HG02571 (cell line): Measurements from ENCODE around the gene TENM3.
"Not testable (repeated sequence)": the region's sequence is repeated elsewhere in the genome, so short reads cannot be mapped to it uniquely, and the experiment has no call there.

Source experiments
- ATAC-seq: cut with Tn5 transposase; IDR thresholded peaks from one replicate; pipeline ENCODE4 v1.9.1; 2021; ENCODE audit warnings: mild to moderate bottlenecking, moderate library complexity; ENCODE audit not compliant: unreplicated experiment

Gene TENM3

GRCh38 chr4:182802621-182803020 is 559.4 kb downstream of the TENM3 start:
- no peak for ATAC-seq

DNA sequence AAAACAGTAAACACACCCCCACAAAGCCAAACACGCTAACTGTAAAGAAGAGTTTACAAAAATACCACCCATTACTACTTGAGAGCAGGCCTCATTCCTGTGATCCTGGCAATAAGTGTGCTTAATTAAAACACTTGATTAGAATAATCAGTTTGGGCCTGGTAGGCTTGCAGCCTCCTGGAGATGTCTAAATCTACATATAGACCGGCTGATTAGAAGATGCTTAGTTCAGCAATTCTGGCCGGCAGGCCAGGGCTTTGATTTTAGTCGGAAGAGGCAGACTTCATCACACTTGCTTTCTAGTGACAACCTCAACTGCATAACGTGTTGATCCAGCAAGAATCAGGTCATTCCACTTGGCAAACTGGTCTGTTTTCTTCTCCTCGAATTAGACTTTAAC is 560.0 kb downstream of the TENM3 start:
- ATAC-seq: no peak

DNA sequence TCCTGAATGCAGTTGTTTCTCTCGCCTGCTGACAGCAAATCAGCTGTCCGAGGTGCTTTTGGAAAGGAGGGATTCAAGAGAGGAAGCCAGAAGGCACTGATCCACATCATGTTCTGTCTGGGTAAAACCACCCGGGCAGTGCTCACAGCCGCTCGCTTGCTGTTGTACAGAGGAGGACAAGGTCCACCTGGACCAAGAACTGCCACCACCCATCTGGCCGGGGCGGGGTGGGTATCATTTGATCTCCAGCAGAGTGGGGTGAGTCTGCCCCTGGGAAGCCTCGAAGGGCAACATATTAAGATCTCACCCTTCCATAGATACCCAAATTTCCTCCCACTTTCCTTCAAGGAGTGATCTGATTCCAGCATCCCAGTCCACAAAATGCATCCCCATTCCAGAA is 560.9 kb downstream of the TENM3 start:
- no peak for ATAC-seq

GRCh38 chr4:182805321-182805720 is 562.1 kb downstream of the TENM3 start:
- no peak for ATAC-seq

- no peak for ATAC-seq
These were observed 562.5 kb downstream of the TENM3 start for GRCh38 chr4:182805750-182806149.

GRCh38 chr4:182806259-182807252 is 563.4 kb downstream of the TENM3 start:
- peak; percentile 67 for ATAC-seq

GRCh38 chr4:182807346-182807745 is 564.1 kb downstream of the TENM3 start:
- no peak for ATAC-seq

GRCh38 chr4:182807767-182808548 is 564.8 kb downstream of the TENM3 start:
- ATAC-seq: no peak

DNA sequence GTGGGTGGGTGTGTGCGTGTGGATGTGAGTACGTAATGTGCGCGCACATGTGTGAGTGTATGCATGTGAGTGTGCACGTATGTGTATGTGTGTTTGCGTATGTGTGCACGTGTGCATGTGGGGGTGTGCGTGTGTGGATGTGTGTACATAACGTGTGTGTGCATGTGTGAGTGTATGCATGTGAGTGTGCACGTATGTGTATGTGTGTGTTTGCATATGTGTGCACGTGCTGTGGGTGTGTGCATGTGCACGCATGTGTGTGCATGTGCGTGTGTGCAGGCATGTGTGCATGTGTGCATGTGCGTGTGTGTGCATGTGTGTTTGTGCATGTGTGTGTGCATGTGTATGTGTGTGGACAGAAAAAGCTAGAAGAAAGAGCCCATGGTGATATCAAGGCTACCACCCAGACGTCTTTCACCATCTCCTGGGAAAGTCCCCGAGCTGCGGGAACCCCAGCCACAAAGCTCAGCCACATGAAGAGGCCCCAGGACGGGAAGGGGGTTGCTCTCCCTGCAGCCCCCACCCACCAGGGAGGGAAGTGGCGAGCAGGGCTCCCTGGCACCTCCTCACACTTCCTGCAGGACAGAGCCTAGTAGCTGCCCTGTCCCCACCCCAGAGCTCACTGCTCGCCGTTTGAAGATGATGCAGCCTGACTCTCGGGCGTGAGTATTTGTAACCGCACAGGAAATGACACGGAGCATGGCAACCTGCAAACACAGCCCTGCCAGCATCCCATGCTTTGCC is 565.6 kb downstream of the TENM3 start:
- peak; percentile 74 for ATAC-seq

GRCh38 chr4:182809417-182810102 is 566.4 kb downstream of the TENM3 start:
- ATAC-seq: peak; percentile 26

DNA sequence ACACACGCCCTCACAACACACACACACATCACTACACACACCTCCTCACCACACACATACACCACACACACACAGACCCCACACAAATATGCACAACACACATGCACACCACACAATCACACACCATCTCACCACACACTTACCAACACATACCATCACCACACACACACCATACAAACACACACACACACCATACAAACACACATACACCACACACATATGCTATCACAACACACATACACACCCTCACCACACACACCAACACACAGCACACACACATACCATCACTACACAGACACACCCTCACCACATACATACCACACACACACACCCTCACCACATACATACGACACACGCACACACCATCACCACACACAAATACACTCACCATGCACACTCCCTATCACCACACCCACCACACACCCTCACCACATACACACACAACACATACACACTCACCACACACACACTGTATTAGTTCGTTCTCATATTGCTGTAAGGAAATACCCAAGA is 567.0 kb downstream of the TENM3 start:
- ATAC-seq: no peak

DNA sequence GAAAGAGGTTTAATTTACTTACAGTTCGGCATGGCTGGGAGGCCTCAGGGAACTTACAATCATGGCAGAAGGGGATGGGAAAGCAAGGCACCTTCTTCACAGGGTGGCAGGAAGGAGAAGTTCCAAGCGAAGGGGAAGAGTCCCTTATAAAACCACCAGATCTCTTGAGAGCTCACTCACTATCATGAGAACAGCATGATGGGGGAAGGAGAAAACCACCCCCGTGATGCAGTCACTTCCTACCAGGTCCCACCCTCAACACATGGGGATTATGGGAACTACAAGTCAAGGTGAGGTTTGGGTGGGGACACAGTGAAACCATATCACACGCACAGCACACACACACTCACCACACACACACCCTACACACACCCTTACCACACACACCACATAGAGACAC is 569.7 kb downstream of the TENM3 start:
- ATAC-seq: no peak

GRCh38 chr4:182814065-182814464 is 570.9 kb downstream of the TENM3 start:
- not testable (repeated sequence) for ATAC-seq

GRCh38 chr4:182818926-182819730 is 575.9 kb downstream of the TENM3 start:
- ATAC-seq: no peak

GRCh38 chr4:182819751-182820150 is 576.5 kb downstream of the TENM3 start:
- ATAC-seq: no peak

DNA sequence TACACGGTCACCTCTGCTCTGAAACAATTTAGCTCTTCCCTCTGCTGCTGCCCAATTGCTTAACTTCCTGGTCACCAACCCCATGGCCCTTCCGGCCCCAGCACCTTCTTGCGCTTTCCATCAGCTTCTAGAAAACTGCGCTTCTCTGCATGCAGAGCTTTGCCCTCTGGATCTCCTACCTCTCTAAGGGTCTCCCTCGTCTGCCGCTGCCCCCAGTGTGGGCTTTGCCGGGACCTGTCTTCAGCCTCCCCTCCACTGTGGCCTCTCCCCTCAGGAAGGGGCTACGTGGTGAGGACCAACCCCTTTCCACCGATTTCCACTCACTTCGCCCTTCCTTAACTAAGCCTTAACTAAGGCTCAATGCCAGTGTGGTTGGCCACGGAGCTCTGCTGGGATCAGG is 579.4 kb downstream of the TENM3 start:
- no peak for ATAC-seq

GRCh38 chr4:182823576-182823975 is 580.4 kb downstream of the TENM3 start:
- peak; percentile 56 for ATAC-seq

GRCh38 chr4:182825003-182825402 is 581.8 kb downstream of the TENM3 start:
- ATAC-seq: no peak

GRCh38 chr4:182825786-182826185 is 582.6 kb downstream of the TENM3 start:
- no peak for ATAC-seq
